ENCODE results near the gene MYPOP.

MYPOP gene

GRCh38 chr19:45847663-45848062, 54.8 kb downstream of the MYPOP start:
- no peaks in the 10 kb centered on the region for H4K20me1 ChIP-seq (ENCODE audit: insufficient read depth, low read length)
- TF ChIP-seq CTCF (IDR thresholded peaks at IDR 0.05; ENCODE audit: low read length): no peak
- TF ChIP-seq EZH2 (optimal IDR thresholded peaks at IDR 0.05; ENCODE audit: low read depth, low read length): no peak
- TF ChIP-seq EZH2phosphoT487 (IDR thresholded peaks at IDR 0.05; ENCODE audit: low read length): no peak
- H3K27ac ChIP-seq (ENCODE audit: low read length): no peak overlapping the region
- no peak for DNase-seq
- H3K79me2 ChIP-seq (ENCODE audit: low read length): peaks cover 16% of the 10 kb centered on the region
- no peaks in the 10 kb centered on the region for H3K9me3 ChIP-seq (replicated peaks; ENCODE audit: insufficient read depth, low read length)
- H2AFZ ChIP-seq (ENCODE audit: low read length): no peak overlapping the region
- no peak overlapping the region for H3K4me3 ChIP-seq (ENCODE audit: low read length)
- H3K36me3 ChIP-seq (replicated peaks; ENCODE audit: insufficient read depth, low read length): peaks cover 25% of the 10 kb centered on the region
- H3K4me1 ChIP-seq (ENCODE audit: low read length): no peaks in the 10 kb centered on the region
- no peak overlapping the region for H3K4me2 ChIP-seq (ENCODE audit: low read depth, low read length)
- H3K27me3 ChIP-seq (replicated peaks; ENCODE audit: insufficient read depth, low read length): no peaks in the 10 kb centered on the region
- no peaks in the 10 kb centered on the region for H3K9me2 ChIP-seq (replicated peaks; ENCODE audit: insufficient read depth, low read length)
- no peak overlapping the region for H3K9ac ChIP-seq (ENCODE audit: low read length)
- no peaks in the 10 kb centered on the region for H3F3A ChIP-seq (ENCODE audit: insufficient read depth, low read length)

- Histone ChIP-seq H3F3A (ENCODE audit: insufficient read depth, low read length) (peaks cover 4% of the 10 kb centered on the region; the same call in 1 of the 2 replicates), H3K9ac (ENCODE audit: low read length) (no peak overlapping the region), H3K4me2 (ENCODE audit: low read depth, low read length) (no peak overlapping the region), H2AFZ (ENCODE audit: low read length) (no peak overlapping the region), H3K27me3 (replicated peaks; ENCODE audit: insufficient read depth, low read length) (no peaks in the 10 kb centered on the region), H3K9me2 (replicated peaks; ENCODE audit: insufficient read depth, low read length) (no peaks in the 10 kb centered on the region), H3K4me3 (ENCODE audit: low read length) (no peak overlapping the region), H3K4me1 (ENCODE audit: low read length) (no peaks in the 10 kb centered on the region), H3K79me2 (ENCODE audit: low read length) (peaks cover 16% of the 10 kb centered on the region), H4K20me1 (ENCODE audit: insufficient read depth, low read length) (no peaks in the 10 kb centered on the region), H3K9me3 (replicated peaks; ENCODE audit: insufficient read depth, low read length) (no peaks in the 10 kb centered on the region), H3K36me3 (replicated peaks; ENCODE audit: insufficient read depth, low read length) (peaks cover 18% of the 10 kb centered on the region), H3K27ac (ENCODE audit: low read length) (no peak overlapping the region)
- TF ChIP-seq CTCF (IDR thresholded peaks at IDR 0.05; ENCODE audit: low read length) (no peak), EZH2phosphoT487 (IDR thresholded peaks at IDR 0.05; ENCODE audit: low read length) (no peak), EZH2 (optimal IDR thresholded peaks at IDR 0.05; ENCODE audit: low read depth, low read length) (no peak)
- DNase-seq: no peak
Measured at GRCh38 chr19:45842198-45842597, 60.2 kb downstream of the MYPOP start.
